CD4-positive, alpha-beta T cell treated with Interleukin-2 at 100 ng/mL for 4 hours (primary cell): ENCODE measurements around the gene OR2V2.
A peak's percentile ranks its signal among the peaks of the same experiment; 100 is the strongest.

Experiments used
- DNase-seq: peaks from one replicate; pipeline ENCODE4 v3.0.0-alpha.2; 2020; ENCODE audit warnings: low spot score

Gene OR2V2

DNA sequence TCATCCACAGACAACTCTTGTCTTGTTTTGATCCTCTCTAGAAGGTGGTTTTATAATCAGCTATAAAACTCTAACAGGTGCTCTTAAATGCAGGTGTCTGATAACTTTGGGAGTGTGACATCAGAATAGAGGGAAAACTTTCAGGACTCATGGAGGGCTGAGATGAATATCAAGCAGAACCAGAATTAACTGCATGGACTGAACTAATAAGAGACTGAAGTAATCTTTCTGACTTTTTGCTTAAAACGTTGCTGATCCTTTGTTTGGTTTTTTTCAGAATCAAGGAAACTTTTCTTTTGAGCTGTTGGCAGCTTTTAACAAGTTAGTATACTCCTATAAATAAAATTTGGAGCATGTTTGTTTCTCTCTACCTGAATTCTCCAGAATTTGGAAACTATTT lies 2.3 kb upstream of the OR2V2 start:
- DNase-seq = no peak

DNA sequence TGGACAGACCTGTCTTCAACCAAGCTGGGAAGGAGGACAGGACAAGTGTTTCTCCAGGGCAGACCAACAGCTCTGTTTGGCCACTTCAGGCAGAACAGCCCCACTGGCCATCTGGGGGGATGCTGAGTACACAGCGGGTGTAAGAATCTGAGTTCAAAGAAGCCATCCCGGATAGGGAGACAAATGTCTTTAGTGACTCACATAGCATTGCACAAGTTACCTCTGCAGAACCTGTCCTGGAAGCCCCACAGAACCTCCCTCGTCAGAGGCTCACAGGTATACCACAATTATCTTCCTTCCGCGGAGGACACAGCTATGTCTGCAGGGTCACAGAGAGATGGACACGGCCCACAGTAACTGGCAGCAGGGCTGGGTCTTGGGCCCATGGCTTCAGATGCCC lies 2.0 kb downstream of the OR2V2 start:
- DNase-seq = no peak

- no peak for DNase-seq
Observed at GRCh38 chr5:181149806-181150733, 2.7 kb downstream of the OR2V2 start.

GRCh38 chr5:181151146-181151545 lies 3.8 kb downstream of the OR2V2 start:
- no peak for DNase-seq

- no peak for DNase-seq
Observed at GRCh38 chr5:181152406-181152805, 5.0 kb downstream of the OR2V2 start.

DNA sequence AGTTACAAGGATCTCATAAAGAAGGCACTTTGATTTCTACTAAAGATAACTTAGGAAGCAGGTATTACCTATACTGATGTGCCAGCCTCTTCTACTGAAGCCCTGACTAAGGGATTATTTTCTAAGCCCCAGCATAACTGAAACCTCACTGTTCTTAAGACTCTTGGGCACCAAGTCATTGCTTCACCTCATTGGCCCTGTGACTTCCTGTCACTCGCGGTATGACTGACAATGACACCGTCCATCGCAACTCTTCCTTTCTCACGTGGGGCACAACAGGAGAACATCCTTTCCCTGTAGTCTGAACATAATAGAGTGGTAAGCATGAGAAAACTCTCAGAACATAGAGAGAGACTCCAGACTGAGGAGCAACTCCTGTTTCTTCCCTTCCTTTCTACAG lies 6.4 kb downstream of the OR2V2 start:
- no peak for DNase-seq

DNA sequence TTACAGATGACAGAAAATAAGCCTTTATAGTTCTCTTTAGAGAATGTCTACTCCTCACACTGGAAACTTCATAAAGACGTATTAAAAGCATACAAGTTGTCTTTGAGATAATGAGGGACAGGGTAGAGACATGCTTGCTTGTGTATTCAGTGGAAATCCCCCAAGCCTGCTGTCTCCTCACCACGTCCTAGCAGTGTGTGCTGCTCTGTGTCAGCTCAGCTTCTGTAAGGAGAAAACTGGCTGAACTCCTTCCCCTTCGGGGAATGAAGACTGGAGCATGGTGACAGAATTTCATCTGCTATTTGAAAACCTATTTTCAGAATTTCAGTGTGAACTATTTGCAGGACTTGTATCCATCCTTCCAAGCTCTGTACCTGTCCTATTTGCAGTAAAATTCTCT lies 9.4 kb downstream of the OR2V2 start:
- no peak for DNase-seq

DNA sequence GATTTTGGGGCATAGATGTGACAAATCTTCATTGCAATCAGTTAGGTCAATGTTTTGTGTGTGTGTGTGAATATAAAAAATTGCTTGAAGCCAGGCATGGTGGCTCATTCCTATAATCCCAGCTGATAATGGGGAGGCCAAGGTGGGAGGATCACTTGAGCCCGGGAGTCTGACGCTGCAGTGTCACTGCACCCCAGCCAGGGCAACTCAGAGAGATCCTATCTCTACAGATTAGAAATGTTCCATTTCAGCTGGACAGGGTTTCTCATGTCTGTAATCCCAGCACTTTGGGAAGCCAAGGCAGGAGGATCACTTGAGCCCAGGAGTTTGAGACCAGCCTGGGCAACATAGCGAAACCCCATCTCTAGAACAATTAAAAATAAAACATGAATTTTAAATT lies 11.5 kb downstream of the OR2V2 start:
- DNase-seq = no peak

GRCh38 chr5:181159286-181160151 lies 12.1 kb downstream of the OR2V2 start:
- peak; percentile 92 for DNase-seq

GRCh38 chr5:181160152-181160754 lies 12.9 kb downstream of the OR2V2 start:
- DNase-seq = peak; percentile 68

DNA sequence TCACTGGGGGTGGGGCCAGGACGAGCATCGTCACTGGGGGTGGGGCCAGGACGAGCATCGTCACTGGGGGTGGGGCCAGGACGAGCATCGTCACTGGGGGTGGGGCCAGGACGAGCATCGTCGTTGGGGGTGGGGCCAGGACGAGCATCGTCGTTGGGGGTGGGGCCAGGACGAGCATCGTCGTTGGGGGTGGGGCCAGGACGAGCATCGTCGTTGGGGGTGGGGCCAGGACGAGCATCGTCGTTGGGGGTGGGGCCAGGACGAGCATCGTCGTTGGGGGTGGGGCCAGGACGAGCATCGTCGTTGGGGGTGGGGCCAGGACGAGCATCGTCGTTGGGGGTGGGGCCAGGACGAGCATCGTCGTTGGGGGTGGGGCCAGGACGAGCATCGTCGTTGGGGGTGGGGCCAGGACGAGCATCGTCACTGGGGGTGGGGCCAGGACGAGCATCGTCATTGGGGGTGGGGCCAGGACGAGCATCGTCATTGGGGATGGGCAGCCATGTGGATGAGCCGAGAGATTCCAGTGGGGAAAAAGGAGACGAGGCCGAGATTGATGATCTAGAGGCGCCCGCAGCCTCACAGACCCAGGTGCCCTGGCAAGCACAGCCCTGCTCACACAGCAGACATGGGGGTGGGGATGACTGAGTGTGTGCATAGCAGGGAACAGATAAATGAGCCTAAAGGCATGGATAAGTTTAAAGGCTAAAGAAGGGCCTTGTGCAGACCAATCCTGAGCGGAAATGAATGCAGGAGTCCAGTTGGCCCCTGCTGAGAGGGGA lies 13.6 kb downstream of the OR2V2 start:
- peak; percentile 52 for DNase-seq

- no peak for DNase-seq
Observed at GRCh38 chr5:181161534-181162175, 14.3 kb downstream of the OR2V2 start.

DNA sequence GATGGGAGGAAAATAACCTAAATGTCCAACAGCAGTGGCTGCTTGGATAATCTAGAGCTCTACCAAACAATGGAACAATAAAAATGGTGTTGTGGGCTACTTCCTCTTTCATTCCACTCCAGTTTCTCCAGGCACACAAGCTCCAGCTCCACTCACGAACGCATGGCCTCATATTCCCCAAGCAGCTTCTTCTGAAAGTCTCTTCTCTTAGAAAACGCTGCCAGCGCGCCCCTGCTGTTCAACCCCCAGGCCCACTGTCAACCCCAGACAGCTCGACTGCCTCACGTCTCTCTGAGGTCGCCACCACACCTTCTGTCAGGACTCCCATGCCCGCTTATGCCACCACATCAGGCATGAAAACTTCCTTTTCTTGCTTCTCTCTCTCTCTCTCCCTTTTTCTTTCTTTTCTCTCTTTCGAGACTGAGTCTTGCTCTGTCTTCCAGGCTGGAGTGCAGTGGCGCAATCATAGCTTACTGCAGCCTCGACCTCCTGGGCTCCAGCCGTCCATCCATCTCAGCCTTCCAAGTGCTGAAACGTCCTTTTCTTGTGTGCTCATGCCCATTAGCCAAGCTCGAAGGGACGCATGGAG lies 16.2 kb downstream of the OR2V2 start:
- DNase-seq = no peak

- DNase-seq = no peak
Observed at GRCh38 chr5:181164076-181164952, 16.9 kb downstream of the OR2V2 start.

DNA sequence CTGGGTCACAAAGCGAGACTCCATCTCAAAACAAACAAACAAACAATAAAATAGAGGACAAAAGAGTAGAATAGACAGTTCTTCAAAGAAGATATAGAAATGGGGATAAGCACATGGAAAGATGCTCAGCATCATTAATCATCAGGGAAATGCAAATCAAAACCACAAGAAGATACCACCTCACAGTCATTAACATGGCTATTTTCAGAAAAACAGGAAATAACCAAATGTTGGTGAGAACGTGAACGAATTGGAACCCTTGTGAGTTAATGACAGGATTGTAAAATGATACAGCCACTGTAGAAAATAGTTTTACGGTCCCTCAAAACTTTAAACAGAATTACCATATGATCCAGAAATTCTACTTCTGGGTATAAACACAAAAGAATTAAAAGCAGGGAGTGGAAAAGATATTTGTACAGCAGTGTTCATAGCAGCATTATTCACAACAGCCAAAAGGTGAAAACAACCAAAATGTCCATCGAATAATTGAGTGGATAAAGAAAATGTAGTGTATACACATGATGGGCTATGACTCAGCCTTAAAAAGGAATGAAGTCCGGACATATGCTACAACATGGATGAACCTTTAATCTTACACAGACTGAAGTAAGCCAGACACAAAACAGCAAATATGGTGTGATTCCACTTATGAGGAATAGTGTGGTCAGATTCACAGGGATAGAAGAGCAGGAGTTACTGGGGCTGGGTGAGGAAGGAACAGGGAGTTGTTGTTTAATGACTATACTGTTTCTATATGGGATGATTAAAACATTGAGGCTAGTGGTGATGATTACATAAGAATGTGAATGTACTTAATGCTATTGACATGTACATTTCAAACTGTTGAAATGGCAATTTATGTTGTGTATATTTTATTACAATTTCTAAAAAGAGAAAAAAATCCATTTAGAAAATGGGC lies 19.7 kb downstream of the OR2V2 start:
- no peak for DNase-seq

GRCh38 chr5:181167814-181168488 lies 20.6 kb downstream of the OR2V2 start:
- DNase-seq = peak; percentile 17

GRCh38 chr5:181168595-181169118 lies 21.3 kb downstream of the OR2V2 start:
- DNase-seq = no peak
